Esophagus muscularis mucosa (tissue), 4 donors: Measurements from ENCODE around the gene ARMC9.

Experiments
- CTCF ChIP-seq, 3 experiments: fragments of 200-600 bp in 2 of 3; fragments of 450-650 bp in 1 of 3; sonication (generic) in 2 of 3; IDR thresholded peaks; one replicate each; pipeline ENCODE4 v1.5.1; 2017 to 2019; ENCODE audit warnings: antibody characterized with exemption in 3 of 3, mild to moderate bottlenecking in 2 of 3, moderate library complexity in 1 of 3
- EP300 ChIP-seq: sonication (generic); formaldehyde crosslinking; IDR thresholded peaks from one replicate; pipeline ENCODE4 v1.6.1; 2017; ENCODE audit warnings: antibody characterized with exemption
- POLR2A ChIP-seq: fragments of 450-650 bp; IDR thresholded peaks from one replicate; pipeline ENCODE4 v1.6.1; 2017; ENCODE audit warnings: antibody characterized with exemption, moderate library complexity, mild to moderate bottlenecking, low read depth
- POLR2AphosphoS5 ChIP-seq, 2 donors: sonication (generic); formaldehyde crosslinking; IDR thresholded peaks; one replicate each; pipeline ENCODE4 v1.6.1; 2017; ENCODE audit warnings: antibody characterized with exemption in 2 of 2

GRCh38 chr2:231187736-231188505 lies 10.5 kb upstream of the ARMC9 start:
- TF ChIP-seq POLR2AphosphoS5 (IDR thresholded peaks at IDR 0.05) (no peak), CTCF (IDR thresholded peaks at IDR 0.05) (no peak), EP300 (peak; percentile 7), POLR2A (no peak)
